NOMO-1 treated with dmso at 0.1 percent for 144 hours (cell line): ENCODE data around the gene ABLIM2.

Source experiments
- DNase-seq: peaks from one replicate; lab custom pipeline; 2025; ENCODE audit not compliant: unreplicated experiment; lab: John Stamatoyannopoulos, UW

Gene ABLIM2

DNA sequence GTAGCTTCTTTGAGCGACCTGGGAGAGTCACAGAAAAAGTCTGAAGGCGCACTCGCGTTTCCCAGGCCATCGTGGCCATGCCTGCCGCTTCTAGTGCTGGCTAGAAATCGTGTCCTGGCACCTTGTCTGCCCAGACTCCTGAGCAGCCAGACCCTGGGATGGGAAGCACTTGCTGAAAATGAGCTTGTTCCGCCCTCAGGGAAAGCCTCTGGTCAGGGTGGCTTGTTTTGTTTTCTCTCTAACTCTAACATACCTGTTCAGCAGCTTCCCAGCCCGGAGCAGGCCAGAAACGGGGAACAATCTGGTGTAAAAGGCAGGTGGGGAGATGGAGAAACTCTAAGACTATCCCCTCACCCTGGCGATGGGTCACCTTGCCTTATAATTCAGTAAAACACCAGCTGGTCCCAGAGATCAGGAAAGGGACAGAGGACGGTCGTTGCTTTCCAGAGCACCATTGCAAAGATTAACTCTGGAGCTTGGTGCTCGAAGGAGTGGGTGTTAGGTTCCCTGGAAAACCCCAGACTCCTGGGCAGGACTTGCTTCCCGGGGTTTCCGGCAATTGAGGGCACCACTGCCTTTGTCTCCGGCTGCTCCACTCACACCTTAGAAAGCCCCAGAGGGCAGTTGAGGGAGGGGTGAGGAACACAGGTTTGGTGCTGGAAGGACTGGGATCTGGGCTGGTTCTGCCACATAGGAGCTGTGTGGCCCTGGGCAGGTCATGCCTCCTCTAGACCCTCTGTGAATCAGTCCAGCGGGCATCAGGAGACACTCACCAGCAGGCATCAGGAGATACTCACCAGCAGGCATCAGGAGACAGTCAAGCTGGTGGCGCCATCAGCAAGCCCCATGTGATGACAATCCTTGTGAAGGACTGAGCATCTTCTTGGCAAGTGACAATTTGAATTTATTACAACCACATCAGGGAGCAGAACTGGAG is 36.0 kb upstream of the ABLIM2 start:
- no peak for DNase-seq

DNA sequence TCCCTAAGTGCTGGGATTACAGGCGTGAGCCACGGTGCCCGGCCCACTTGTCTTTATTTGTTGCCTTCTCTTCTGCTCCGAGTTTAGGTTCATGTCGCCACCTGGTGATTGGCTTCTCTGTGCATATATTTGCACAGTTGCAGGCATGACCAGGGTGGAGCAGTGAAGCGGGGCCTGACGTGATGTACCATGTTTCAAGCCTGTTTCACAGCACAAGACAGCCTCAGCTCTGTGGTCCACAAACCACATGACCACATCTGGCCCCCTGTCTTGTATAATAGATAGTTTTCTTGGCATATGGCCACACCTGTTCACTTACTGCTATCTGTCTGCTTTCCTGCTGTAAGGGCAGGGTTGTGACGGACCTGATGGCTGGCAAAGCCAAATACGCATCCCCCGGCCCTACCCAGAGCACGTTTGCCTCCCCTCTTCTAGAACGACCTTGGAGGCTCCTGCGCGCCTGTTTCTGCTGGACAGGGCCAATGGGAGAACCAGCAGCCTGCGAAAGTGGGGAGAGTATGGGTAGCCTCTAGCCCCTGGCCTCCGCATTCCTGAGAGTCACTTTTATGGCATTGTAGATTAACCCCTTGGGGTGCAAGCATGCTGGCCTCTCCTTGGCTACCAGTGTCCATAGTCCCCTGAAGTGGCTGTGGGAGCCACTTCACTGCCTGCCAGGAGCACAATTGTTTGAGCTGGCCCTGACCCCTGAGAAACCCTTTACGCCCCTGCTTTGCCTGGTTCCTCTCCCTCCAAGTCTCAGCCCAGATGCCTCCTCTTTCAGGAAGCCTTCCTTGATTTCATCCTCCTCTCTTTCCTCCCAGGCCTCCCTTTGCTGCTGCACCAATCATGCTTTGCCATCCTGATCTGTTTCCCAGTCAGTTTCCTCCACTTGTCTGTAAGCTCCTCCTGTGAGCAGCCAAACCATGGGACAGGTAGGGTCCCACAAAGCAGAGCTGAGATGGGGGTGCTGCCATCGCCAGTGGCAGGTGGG is 34.4 kb upstream of the ABLIM2 start:
- DNase-seq, result no peak

DNA sequence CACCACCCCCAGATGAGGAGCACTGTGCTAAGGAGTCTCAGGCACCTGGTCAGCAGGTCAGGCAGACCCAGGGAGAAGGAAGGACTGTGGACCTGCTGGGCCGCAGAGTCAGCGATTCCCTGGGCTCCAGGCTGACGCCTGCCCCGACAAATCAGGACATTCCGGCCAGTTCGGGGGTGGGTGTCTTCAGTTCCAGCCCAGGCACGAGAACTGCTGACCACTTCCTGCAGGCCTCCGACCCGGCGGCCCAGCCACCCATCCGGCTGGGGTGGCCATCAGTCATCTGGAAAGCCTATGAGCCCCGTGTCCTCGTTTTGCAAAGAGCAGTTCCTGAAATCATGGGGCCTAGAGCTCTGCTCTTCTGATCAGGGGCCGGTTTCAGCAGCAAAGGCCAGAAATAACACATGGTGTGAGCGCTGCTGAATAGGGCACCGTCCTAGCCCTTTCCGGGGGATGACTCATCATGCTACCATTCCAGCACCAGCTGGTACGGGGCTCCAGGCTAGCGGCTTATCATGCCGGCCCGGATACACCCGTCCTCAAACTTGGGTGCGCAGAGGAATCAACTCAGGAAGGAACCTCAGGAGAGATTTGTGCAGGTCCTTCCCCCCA is 32.6 kb upstream of the ABLIM2 start:
- peak; percentile 64 for DNase-seq

DNA sequence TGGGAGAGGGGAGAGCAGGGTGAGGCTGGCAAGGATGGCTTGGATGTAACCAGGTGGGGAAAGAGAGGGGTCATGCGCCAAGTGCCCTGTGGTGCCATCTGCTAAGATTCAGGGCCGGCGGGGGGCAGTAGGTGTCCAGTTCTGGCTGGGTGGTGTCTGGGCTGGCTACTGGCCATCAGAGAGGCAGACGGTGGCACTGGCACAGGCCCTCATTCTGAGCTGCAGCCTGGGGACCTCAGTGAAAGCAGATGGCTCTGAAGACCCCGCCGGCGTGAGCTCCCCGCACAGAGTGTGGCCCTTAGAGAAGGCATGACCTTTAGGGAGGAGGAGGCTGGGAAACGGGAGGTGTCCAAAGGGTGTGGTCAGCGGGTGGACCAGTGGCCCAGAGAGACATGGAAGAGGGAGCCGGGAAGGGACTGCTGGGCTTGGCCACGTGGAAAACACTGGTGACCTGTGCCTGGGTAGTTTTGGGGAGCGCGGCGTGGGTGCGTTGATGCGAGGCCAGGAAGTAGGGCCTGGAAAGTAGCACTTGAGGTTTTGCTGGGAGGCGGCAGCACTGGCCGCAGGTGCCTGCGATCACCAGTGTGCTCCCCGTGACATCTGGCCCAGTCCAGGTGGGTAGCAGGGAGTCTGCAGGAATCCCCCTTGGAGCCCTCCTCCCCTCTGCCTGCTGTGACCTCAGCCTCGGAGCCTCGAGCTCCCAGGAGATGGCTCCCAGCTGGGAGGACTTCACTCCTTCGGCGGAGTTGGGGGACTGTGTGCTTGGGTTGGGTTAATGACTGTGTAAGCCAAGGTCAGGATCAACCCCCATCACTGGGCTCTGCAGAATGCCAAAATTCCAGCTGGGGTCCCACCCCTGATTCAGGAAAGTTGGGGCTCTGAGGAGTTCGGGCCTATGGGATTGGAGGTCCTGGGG is 31.2 kb upstream of the ABLIM2 start:
- no peak for DNase-seq

DNA sequence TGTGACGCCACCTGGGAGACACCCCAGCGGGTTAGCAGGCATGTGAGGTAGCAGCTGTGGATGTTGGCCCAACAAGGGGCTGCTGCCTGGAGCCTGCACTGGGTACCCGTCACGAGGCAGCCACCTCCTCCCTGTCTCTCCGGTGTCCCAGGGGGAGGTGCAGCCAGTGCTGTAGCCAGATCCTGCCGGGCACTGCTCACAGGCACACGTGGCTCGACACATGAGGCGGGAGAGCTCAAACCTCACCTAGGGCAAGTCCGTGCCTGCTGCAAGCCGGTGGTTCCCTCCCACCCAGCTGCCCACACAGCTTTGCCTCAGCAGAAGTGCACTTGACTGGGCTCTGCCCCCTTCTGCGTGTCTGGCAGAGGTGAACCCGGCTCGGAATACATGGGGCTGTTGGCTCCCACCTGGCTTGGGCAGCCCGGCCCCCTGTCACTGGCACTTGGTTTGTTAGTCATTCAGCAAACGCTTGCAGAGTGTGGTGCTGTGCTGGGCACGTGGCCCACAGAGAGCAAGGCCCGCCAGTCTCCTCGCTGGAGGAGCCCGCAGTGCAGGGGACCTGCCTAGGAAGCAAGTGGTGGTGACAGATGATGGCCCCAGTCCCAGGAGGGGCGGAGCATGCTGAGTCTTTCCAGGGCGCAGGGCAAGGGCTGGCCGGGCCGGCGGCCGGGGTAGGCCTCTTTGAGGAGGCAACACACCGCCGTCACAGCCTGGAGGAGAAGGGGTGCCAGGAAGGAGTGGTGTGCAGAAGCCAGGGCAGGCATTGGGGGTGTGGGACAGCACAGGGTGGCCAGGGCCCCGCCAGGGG is 30.3 kb upstream of the ABLIM2 start:
- no peak for DNase-seq

DNA sequence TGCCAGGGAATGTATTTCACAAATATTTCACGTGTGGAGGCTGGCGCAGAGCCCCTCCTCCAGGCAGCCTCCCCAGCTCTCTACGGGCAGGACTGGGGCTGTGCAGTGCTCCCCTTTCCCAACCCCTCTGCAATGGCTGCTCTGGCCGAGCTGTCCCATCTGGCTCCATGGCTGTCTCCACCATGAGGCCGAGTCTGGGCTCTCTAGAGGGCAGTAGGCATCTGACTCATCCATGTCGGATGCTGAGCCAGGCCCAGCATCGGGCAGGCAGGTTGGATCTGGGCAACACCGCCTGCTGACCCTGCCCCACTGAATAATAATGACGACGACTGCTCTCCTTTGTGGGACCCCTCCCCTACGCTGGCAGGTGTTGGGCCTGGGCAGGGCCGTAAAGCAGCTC is 29.5 kb upstream of the ABLIM2 start:
- no peak for DNase-seq

DNA sequence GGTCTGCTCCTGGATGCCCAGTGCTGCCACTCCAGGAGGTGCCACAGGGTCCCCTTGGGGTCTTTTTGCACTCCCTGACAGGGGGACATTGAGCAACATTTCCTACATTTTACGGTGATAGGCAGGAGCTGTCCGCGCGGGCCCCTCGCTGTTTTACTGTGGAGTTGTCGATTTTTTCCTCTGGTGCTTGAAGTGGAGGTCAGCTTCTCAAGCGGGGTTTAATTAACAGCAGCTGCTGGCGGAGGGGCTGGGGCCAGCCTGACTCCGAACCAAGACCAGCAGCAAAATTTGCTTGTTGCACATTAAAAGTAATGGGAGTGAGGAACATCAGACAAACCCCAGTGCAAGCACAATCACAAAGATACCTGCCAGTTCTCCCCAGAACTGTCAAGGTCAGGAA is 27.3 kb upstream of the ABLIM2 start:
- no peak for DNase-seq

DNA sequence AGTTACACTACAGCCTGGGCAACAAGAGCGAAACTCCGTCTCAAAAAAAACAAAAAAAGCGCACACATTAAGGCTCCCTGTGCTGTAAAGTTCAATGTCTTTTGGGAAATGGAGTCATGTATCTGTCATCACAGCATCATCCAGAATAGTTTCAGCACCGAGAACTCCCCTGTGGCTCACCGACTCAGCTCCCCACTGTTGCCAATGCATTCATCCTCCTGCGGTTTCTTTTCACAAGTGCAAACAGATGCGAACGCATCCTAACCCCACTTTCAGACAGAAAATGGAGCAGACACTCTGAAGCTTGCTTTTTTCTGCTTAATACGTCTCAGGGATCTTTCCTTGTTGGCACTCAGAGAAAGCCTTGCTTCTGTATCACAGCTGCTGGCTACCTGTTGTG is 26.7 kb upstream of the ABLIM2 start:
- no peak for DNase-seq

DNA sequence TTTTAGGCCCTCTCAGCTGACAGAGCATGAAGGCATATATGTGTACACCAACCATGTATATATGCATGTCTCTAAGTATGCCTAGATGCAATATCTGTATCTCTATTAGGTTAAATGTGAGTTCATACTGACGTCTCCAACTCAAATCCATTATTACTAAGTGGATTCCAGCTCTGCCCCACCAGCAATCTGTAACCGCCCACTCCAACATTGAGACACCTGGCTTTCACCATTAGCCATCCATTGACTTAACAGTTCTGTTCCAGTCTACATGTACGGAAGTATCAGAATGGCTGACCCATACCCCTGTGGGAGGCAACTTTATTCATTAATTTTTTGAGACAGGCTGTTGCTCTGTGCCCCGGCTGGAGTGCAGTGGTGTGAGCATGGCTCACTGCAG is 25.4 kb upstream of the ABLIM2 start:
- DNase-seq, result no peak

DNA sequence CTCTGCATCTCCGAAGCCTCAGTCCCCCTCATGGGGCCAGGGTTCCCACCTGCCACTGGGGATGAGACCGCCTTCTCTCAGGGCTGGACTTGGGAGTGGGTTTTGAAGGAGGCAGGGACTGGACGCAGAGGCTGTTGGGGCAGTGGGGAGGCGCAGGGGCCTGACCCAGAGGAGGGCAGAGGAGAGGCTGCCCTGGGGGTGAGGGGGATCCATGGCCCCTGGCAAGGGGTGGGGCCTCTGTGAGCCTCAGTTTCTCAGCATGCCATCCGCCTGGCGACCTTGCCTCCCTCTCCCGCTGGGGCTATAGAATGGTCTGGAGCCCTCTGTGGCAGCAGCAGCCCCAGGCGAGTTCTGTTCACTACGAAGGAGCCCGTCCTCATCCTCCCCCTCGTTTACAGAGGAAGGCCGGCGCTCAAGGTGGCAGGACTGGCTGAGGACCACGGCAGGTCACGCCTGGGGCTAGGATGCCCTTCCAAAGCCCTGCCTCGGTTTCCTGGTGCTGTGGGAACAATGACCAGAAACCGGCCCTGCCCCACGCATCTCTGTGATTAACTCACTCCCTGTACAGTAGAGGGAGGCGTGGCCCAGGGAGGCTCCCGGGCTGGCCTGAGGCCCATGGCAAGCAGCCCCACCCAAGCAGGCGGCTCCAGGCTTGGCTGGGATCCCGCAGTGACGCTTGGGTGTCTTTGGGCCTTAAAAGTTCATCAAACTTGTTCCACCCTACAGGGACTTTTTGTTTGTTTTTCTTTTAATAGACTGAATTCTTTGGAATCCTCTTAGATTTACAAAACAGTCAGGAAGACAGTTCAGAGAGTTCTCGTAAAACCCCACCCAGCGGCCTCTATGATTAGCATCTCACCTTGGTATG is 24.5 kb upstream of the ABLIM2 start:
- DNase-seq, result no peak

DNA sequence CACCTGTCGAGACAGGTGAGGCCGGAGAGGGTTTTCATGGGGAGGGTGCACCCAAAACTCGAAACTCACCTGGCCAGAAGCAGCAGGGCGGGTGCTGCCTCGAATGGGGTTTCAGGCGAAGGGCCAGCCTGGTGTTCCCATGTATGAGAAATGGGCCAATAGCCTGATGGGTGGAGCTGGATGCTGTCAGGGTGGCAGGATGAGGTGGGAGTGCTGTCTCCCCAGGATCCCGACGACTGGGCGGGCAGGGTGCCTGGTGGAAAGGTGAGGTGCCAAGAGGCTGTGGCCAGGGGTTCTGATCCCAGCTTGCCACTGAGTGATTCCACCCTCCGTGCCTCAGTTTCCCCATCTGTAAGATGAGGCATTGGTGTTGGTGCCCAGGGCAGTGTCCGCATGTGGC is 23.7 kb upstream of the ABLIM2 start:
- DNase-seq, result no peak

DNA sequence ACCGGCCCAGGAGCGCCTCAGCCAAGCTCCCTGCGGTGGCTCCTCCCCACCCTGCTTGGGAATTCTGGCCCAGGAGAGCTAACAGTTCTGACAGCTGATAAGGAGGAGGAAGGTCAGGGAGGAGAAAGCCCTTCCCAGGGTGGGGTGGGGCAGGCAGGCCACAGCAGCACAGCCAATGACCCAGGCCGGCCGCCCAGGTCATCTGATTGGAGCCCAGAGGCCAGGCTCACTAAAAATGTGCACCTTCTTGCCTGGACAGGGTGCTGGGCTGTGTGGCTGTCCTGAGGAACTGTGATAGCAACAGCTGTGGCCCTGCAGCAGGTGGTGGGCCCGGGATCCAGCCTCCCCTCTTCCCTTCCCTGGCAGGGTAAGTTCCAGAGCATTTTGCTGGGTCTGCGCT is 23.2 kb upstream of the ABLIM2 start:
- DNase-seq, result no peak

DNA sequence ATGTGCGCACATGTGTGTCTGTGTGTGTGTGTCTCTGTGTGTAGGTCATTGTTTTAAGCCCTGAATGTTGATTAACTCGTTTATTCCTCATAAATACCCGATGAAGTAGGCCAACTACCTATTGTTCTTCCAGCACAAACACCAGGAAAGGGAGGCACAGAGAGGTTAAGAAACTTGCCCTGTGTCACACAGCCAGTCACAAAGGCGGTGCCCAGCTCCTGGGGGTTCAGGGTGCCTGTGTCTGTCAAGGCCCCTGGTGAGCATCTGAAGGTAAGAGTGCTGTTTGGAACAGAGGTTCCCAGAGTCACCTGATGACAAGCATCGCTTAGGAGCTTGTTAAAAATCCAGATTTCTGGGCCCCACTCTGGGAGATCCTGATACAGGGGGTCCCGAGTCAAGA is 22.5 kb upstream of the ABLIM2 start:
- no peak for DNase-seq

DNA sequence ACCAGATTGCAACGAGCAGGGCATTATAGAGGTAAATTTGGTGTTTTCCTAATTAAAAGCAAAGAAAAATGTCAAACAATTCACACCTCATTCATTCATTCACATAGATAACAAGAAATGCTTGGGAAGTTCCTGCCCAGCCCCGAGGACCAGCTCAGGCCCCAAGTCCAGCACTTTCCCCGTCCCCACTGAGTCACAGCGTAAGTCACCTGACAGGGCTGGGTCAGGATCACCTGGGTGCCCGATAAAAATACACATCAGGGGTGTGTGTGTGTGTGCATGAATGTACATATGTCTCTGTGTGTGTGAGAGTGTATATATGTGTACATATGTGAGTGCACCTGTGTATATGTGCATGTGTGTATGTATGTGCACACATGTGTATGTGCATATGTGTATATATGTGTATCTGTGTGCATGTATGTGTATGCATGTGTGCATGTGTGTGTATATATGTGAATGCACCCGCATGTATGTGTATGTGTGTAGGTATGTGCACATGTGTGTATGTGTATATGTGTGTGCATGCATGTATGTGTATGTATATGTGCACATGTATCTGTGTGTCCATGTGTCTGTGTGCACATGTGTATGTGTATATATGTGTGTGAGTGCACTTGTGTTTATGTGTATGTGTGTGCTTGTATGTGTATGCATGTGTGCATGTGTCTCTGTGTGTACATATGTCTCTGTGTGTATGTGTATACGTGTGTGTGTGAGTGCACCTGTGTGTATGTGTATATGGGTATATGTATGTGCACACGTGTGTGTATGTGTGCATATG is 21.9 kb upstream of the ABLIM2 start:
- DNase-seq, result no peak

DNA sequence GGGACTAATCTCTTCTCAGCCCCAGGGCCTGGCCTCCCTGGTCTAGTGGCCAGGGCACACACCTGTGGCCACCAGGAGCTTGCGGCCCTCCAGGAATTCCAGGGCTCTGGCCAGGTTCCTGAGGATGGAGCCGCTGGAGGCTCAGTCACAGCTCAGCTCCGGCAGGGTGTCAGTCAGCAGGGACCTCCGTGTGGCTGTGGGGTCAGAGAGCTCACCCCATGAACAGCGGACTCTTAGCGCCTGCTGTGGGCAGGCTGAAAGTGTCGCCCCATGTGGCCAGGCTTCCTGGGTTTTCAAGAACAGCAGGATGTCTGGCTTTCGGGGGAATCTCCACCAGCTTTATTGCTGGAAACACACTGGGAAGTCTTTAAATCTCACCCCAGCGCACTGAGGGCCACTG is 21.2 kb upstream of the ABLIM2 start:
- DNase-seq, result no peak

DNA sequence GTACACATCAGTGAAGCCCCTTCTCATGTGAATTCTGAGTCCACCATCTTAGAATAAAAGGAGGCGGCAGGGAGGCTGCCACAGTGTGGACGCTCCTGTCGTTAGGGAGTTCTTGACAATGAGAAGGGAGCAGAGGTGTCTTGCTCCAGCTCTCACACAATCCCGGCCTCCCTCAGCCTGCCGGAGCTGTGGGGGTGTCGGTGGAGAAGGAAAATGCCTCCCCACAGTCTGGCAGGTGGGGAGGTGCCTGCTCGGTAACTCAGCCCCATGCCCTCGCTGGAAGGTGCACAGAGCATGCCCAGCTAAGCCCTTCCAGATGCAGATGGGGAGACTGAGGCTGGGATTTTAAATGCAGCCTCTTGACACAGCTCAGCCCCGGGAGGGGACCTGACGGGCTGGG is 20.5 kb upstream of the ABLIM2 start:
- no peak for DNase-seq

DNA sequence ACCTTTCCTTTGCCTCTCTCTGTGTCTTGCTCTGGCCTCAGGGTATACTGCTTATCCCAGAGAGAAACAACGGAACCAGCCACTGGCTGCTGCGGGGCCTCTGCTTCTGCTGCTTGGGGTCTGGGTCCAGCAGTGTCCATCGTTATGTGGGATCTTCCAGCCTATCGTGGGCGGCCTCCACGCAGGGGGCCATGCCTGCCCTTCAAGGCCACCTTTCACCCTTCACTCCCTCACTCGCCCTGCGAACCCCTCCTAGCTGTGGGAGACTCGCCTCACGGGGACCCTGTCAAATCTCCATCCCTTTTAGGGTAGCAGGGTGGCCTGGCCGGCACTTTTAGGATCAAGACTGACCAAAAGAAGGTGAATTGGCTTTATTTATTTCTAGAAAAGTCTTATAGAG is 19.3 kb upstream of the ABLIM2 start:
- DNase-seq, result no peak

DNA sequence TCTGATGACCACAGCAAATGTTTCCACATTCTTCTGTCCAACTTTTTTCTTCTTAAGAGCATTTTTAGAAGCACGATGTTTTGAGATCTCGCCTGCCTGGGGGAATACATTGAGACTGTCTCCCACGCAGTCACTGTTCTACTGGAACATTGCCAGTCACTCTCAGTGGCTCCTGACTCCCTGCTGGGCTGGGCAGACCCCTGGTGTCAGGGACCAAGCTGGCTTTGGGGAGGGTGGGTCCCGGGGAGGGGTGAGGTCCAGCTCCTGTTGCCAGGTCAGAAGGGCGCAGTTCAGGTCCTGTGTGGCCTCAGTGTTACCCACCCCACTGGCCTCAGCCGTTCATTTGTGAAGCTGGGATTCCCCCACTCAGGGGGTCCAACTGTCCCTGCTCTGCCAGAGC is 18.9 kb upstream of the ABLIM2 start:
- DNase-seq, result no peak
